ENCODE data around the gene CRYBG3.

DNA sequence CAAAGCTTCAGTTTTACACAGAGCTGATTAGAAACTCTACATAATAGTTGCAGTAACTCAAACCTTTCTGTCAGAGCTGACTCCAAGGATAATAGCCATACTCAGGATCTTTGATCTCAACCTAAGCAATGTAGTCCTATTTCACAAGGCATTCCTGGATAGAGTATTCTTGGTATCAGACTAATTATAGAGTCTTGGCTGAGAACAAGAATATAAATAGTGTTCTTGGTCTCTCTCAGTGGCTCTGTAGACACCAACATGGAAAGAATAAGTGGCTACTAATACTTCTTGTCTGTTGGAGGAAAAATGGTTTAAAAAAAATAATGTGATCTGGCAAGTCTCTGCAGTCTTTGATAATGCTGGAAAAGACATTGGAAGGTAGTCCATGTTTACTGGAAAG is 94.8 kb downstream of the CRYBG3 start:
- no peak for TF ChIP-seq RAD21 (IDR thresholded peaks at IDR 0.05; ENCODE audit: low read depth)
- TF ChIP-seq, protein P1, sequence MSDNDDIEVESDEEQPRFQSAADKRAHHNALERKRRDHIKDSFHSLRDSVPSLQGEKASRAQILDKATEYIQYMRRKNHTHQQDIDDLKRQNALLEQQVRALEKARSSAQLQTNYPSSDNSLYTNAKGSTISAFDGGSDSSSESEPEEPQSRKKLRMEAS (IDR thresholded peaks at IDR 0.05) = no peak
- no peak for TF ChIP-seq TCF12 (IDR thresholded peaks at IDR 0.05; ENCODE audit: low read depth)
